Endothelial cell of umbilical vein (primary cell): ENCODE data around the gene MYRIP. TPM values are rescaled to one million over a fixed set of nuclear protein-coding genes. Genes with fewer than 3 reads are reported as not detected.

ENCODE experiments used
- BruUV-seq: library from RNA; stranded (reverse); fragments of 400-500 nt; replicated peaks from 2 replicates; lab custom pipeline; 2021; lab: Mats Ljungman, UMichigan
- CTCF ChIA-PET: fragments of 300-600, 350-600 bp; sonication (Branson Sonifier 250); formaldehyde crosslinking; loops from one replicate; lab custom pipeline; 2021; ENCODE audit warnings: antibody characterized with exemption, inconsistent platforms; lab: Charles Lee
- POLR2A ChIA-PET: fragments of 300-600, 350-600 bp; sonication (Branson Sonifier 250); formaldehyde crosslinking; loops from one replicate; lab custom pipeline; 2021; ENCODE audit warnings: antibody characterized with exemption, inconsistent platforms; lab: Charles Lee
- DNase-seq: peaks from one replicate; pipeline ENCODE4 v3.0.0-alpha.2; 2011; ENCODE audit warnings: low read depth, low spot score
- FAIRE-seq: peaks from 2 replicates; lab custom pipeline; 2011; peaks lifted over from hg19 to GRCh38; lab: Jason Lieb, UNC
- H2AFZ ChIP-seq: 2 replicates; pipeline ENCODE4 v1.6.0; 2012; ENCODE audit warnings: low read depth, low read length, control low read depth, inconsistent platforms
- H3K27ac ChIP-seq: 2 replicates; pipeline ENCODE4 v1.5.1; 2011; ENCODE audit warnings: low read depth, mild to moderate bottlenecking, control low read depth, low read length, moderate library complexity; ENCODE audit not compliant: insufficient read depth
- H3K27me3 ChIP-seq, 2 experiments: 2 replicates each; pipeline versions ENCODE4 v1.6.0 to v1.6.1; 2011; ENCODE audit warnings: low read length in 2 of 2, mixed read lengths in 1 of 2; ENCODE audit not compliant: control insufficient read depth in 2 of 2, insufficient read depth in 2 of 2
- H3K36me3 ChIP-seq, 2 experiments: 2 replicates in 1 of 2; 3 replicates in 1 of 2; pipeline ENCODE4 v1.5.1; 2011; ENCODE audit warnings: low read length in 2 of 2, mild to moderate bottlenecking in 1 of 2, moderate library complexity in 1 of 2; ENCODE audit not compliant: control insufficient read depth in 2 of 2, insufficient read depth in 2 of 2; ENCODE audit errors: extremely low read depth in 1 of 2
- H3K4me1 ChIP-seq: 3 replicates; pipeline ENCODE4 v1.5.1; 2011; ENCODE audit warnings: mild to moderate bottlenecking, low read length; ENCODE audit not compliant: control insufficient read depth, insufficient read depth; ENCODE audit errors: extremely low read depth
- H3K4me2 ChIP-seq: 2 replicates; pipeline ENCODE4 v1.6.1; 2011; ENCODE audit warnings: low read length, control low read depth, mixed read lengths; ENCODE audit not compliant: insufficient read depth
- H3K4me3 ChIP-seq, 3 experiments: fragments of 200-600 bp in 1 of 3; sonication (generic), shearing (Covaris generic) in 1 of 3; replicated peaks in 1 of 3; 2 replicates each; pipeline ENCODE4 v1.5.1; 2011 to 2016; ENCODE audit warnings: control low read depth in 3 of 3, low read length in 3 of 3, mild to moderate bottlenecking in 2 of 3, inconsistent platforms in 1 of 3, low read depth in 1 of 3, moderate library complexity in 1 of 3; ENCODE audit not compliant: insufficient read depth in 1 of 3
- H3K79me2 ChIP-seq: 2 replicates; pipeline ENCODE4 v1.6.0; 2012; ENCODE audit warnings: low read length, inconsistent platforms; ENCODE audit not compliant: control insufficient read depth, insufficient read depth
- H3K9ac ChIP-seq: replicated peaks from 2 replicates; pipeline ENCODE3; 2011; ENCODE audit warnings: low read length, control low read depth; ENCODE audit not compliant: insufficient read depth; ENCODE audit errors: extremely low read depth
- H3K9me1 ChIP-seq: replicated peaks from 3 replicates; pipeline ENCODE4 v1.6.0; 2011; ENCODE audit warnings: mild to moderate bottlenecking, low read length; ENCODE audit not compliant: control insufficient read depth, insufficient read depth; ENCODE audit errors: extremely low read depth
- H3K9me3 ChIP-seq: replicated peaks from 2 replicates; pipeline ENCODE4 v1.5.1; 2012; ENCODE audit warnings: low read length, inconsistent platforms; ENCODE audit not compliant: control insufficient read depth, insufficient read depth
- H4K20me1 ChIP-seq: replicated peaks from 2 replicates; pipeline ENCODE3; 2011; ENCODE audit warnings: mild to moderate bottlenecking, low read length; ENCODE audit not compliant: control insufficient read depth, insufficient read depth; ENCODE audit errors: extremely low read depth
- CTCF ChIP-seq, 2 donors: IDR thresholded peaks; 1 replicate in 1 of 2; 2 replicates in 1 of 2; pipeline ENCODE4 v1.5.1; 2011; ENCODE audit warnings: low read length in 2 of 2, mild to moderate bottlenecking in 2 of 2, moderate library complexity in 2 of 2, control low read depth in 1 of 2, inconsistent platforms in 1 of 2, low read depth in 1 of 2; ENCODE audit not compliant: insufficient read depth in 1 of 2; ENCODE audit errors: extremely low read depth in 1 of 2
- EZH2 ChIP-seq: IDR thresholded peaks from 2 replicates; pipeline ENCODE4 v1.6.1; 2012; ENCODE audit warnings: borderline replicate concordance, low read depth, mild to moderate bottlenecking, moderate library complexity, low read length, inconsistent platforms; ENCODE audit not compliant: severe bottlenecking
- FOS ChIP-seq: IDR thresholded peaks from 2 replicates; pipeline ENCODE4 v1.6.1; 2011; ENCODE audit warnings: mild to moderate bottlenecking, low read length, moderate library complexity, borderline replicate concordance; ENCODE audit not compliant: insufficient read depth
- GATA2 ChIP-seq: IDR thresholded peaks from 2 replicates; pipeline ENCODE4 v1.7.0; 2011; ENCODE audit warnings: low read depth, mild to moderate bottlenecking, moderate library complexity, mixed read lengths, low read length; ENCODE audit not compliant: insufficient read length, insufficient read depth
- JUN ChIP-seq: IDR thresholded peaks from 2 replicates; pipeline ENCODE4 v1.6.1; 2011; ENCODE audit warnings: borderline replicate concordance, low read depth; ENCODE audit not compliant: insufficient read length, insufficient read depth
- MAX ChIP-seq: IDR thresholded peaks from 2 replicates; pipeline ENCODE4 v1.6.1; 2011; ENCODE audit not compliant: insufficient read depth, insufficient read length
- MYC ChIP-seq: IDR thresholded peaks from one replicate; pipeline ENCODE4 v1.6.1; 2011; ENCODE audit warnings: mild to moderate bottlenecking, low read depth, low read length
- POLR2A ChIP-seq: IDR thresholded peaks from 2 replicates; pipeline ENCODE4 v1.6.1; 2012; ENCODE audit warnings: low read depth, mild to moderate bottlenecking, control low read depth, low read length
- POLR2AphosphoS5 ChIP-seq: IDR thresholded peaks from 2 replicates; pipeline ENCODE4 v1.6.1; 2012; ENCODE audit warnings: low read depth, mild to moderate bottlenecking, control low read depth, low read length, moderate library complexity; ENCODE audit not compliant: insufficient read depth
- dilution Hi-C: fragments of 300-500 bp; cut with MboI; formaldehyde crosslinking; loops from one replicate; pipeline ENCODE4 v1.15.0; 2019; ENCODE audit warnings: low sequenced_read_pairs; ENCODE audit not compliant: extremely low pct_ligation_motif_present
- intact Hi-C: fragments of 100-400 bp; cut with micrococcal nuclease; formaldehyde crosslinking; loops from one replicate; pipeline ENCODE4 v1.10.0; 2022
- polyA plus RNA-seq, 4 experiments: library from polyadenylated mRNA; depleted of rRNA in 3 of 4; stranded (reverse) in 3 of 4; unstranded in 1 of 4; fragments of >200 nt; gene quantifications; 2 replicates each; pipeline versions ENCODE4 v1.2.1 to v1.2.3, GENCODE V29; 2011 to 2012; ENCODE audit warnings: missing spikeins in 1 of 4
- total RNA-seq: library from RNA; stranded (reverse); gene quantifications from 2 replicates; pipeline ENCODE4 v1.2.3, GENCODE V29; 2021

The MYRIP gene
- total and polyA plus RNA-seq, 2 donors (not counting 3 experiments of a cell fraction or from before 2014, with no cell fraction given), result 6.7 to 11.9 TPM

GRCh38 chr3:40108643-40109042, 299.2 kb downstream of the MYRIP start:
- no peak overlapping the region for H2AFZ ChIP-seq
- H3K4me3 ChIP-seq, result no peak overlapping the region
- CTCF ChIA-PET, result interaction anchor here (0.9 to 2.0 kb wide), 3 partner anchors 296 to 384 kb away, joined by 3 to 13 read pairs (median 7); no protein-coding TSS in a partner anchor
- no peak overlapping the region for H3K4me2 ChIP-seq
- no peaks in the 10 kb centered on the region for H3K9me3 ChIP-seq
- no peaks in the 10 kb centered on the region for H3K36me3 ChIP-seq
- dilution Hi-C loops (no loop called here), intact Hi-C loops (no loop called here)
- no peak overlapping the region for H3K27ac ChIP-seq
- POLR2A ChIA-PET, result no interaction called here
- H3K9ac ChIP-seq, result no peak overlapping the region
- TF ChIP-seq MAX, result no peak
- no peak for TF ChIP-seq CTCF (IDR thresholded peaks at IDR 0.05; ENCODE audit: extremely low read depth in 1 of 2, insufficient read depth in 1 of 2, low read depth in 1 of 2, low read length in 2 of 2)
- no peak for TF ChIP-seq POLR2AphosphoS5
- TF ChIP-seq FOS, result no peak
- TF ChIP-seq MYC, result no peak
- TF ChIP-seq JUN, result no peak
- no peak for TF ChIP-seq EZH2
- TF ChIP-seq GATA2, result no peak
- no peak for TF ChIP-seq POLR2A
- FAIRE-seq (no peak), DNase-seq (no peak)
- peaks cover 3% of the 10 kb centered on the region for H3K4me1 ChIP-seq
- H4K20me1 ChIP-seq, result no peaks in the 10 kb centered on the region
- BruUV-seq, result no TSS peak
- H3K79me2 ChIP-seq, result no peaks in the 10 kb centered on the region
- no peaks in the 10 kb centered on the region for H3K27me3 ChIP-seq
- no peaks in the 10 kb centered on the region for H3K9me1 ChIP-seq
